A549 (cell line): ENCODE measurements around the gene MUC5AC. TPM values are rescaled to one million over a fixed set of nuclear protein-coding genes. Genes with fewer than 3 reads are reported as not detected.

Source experiments
- ATAC-seq, 2 experiments: fragments of 200-7000 bp in 1 of 2; fragments of >200 bp in 1 of 2; cut with Nextera tagmentation in 1 of 2; cut with Tn5 transposase in 1 of 2; 3 replicates each; pipeline versions ENCODE4 v1.8.0 to v1.9.1; 2018 to 2020; ENCODE audit warnings: mild to moderate bottlenecking in 1 of 2, moderate library complexity in 1 of 2
- CTCF ChIA-PET: fragments of 300-600 bp; sonication (Branson Sonifier 250); formaldehyde crosslinking; extraction: SDS; loops from one replicate; lab custom pipeline; 2021; ENCODE audit warnings: antibody characterized with exemption, inconsistent platforms; lab: Yijun Ruan, JAX
- POLR2A ChIA-PET: fragments of 350-600 bp; formaldehyde crosslinking; extraction: SDS; loops from one replicate; lab custom pipeline; 2021; ENCODE audit warnings: antibody characterized with exemption, inconsistent platforms; lab: Yijun Ruan, JAX
- DNase-seq, 2 experiments: peaks; one replicate each; pipeline versions ENCODE4 v3.0.0 to v3.0.0-alpha.2; 2011 to 2016; ENCODE audit warnings: low read depth in 1 of 2, low spot score in 1 of 2
- FAIRE-seq: peaks from 2 replicates; lab custom pipeline; 2011; peaks lifted over from hg19 to GRCh38; lab: Jason Lieb, UNC
- H3K27ac ChIP-seq, 2 experiments: fragments of >200 bp; sonication (Bioruptor Twin); formaldehyde crosslinking; 3 replicates each; pipeline ENCODE4 v1.5.1; 2016 to 2017
- H3K4me1 ChIP-seq: fragments of >200 bp; sonication (Bioruptor Twin); formaldehyde crosslinking; 3 replicates; pipeline ENCODE4 v1.6.1; 2016
- H3K4me2 ChIP-seq: fragments of >200 bp; sonication (Bioruptor Twin); formaldehyde crosslinking; 3 replicates; pipeline ENCODE4 v1.6.1; 2016
- H3K4me3 ChIP-seq: fragments of >200 bp; sonication (Bioruptor Twin); formaldehyde crosslinking; 3 replicates; pipeline ENCODE4 v1.5.1; 2016
- H3K9me3 ChIP-seq: fragments of >200 bp; sonication (Bioruptor Twin); formaldehyde crosslinking; 3 replicates; pipeline ENCODE4 v1.6.1; 2016
- BHLHE40 ChIP-seq: IDR thresholded peaks from 2 replicates; pipeline ENCODE4 v1.6.1; 2012; ENCODE audit warnings: low read depth, low read length, inconsistent platforms
- CBX8 ChIP-seq: fragments of 200-600 bp; sonication (generic); IDR thresholded peaks from 2 replicates; pipeline ENCODE4 v1.6.1; 2016
- CEBPB ChIP-seq, 2 experiments: fragments of >200 bp in 1 of 2; sonication (Bioruptor Twin) in 1 of 2; formaldehyde crosslinking in 1 of 2; IDR thresholded peaks; 2 replicates each; pipeline ENCODE4 v1.6.1; 2012 to 2016
- EHF ChIP-seq: fragments of 250-450 bp; sonication (Bioruptor Pico); IDR thresholded peaks from 2 replicates; pipeline ENCODE4 v1.5.0; 2020; ENCODE audit warnings: mild to moderate bottlenecking
- EHMT2 ChIP-seq: fragments of 200-600 bp; sonication (generic); IDR thresholded peaks from 2 replicates; pipeline ENCODE4 v1.6.1; 2016; ENCODE audit warnings: antibody characterized with exemption, low read depth, mild to moderate bottlenecking, moderate library complexity
- EP300 ChIP-seq, 2 experiments: fragments of >200 bp; sonication (Bioruptor Twin); formaldehyde crosslinking; IDR thresholded peaks; 2 replicates in 1 of 2; 3 replicates in 1 of 2; pipeline ENCODE4 v1.6.1; 2016 to 2017
- ESRRA ChIP-seq: fragments of 150-350 bp; IDR thresholded peaks from 2 replicates; pipeline ENCODE4 v1.6.1; 2014; ENCODE audit warnings: mild to moderate bottlenecking, low read length, borderline replicate concordance
- FOSB ChIP-seq: fragments of 250-450 bp; sonication (Bioruptor Pico); IDR thresholded peaks from 2 replicates; pipeline ENCODE4 v1.5.0; 2020; ENCODE audit warnings: mild to moderate bottlenecking, moderate library complexity
- HDAC2 ChIP-seq: fragments of 200-600 bp; sonication (generic); IDR thresholded peaks from 2 replicates; pipeline ENCODE4 v1.6.1; 2016
- HEYL ChIP-seq: fragments of 250-450 bp; sonication (Bioruptor Pico); IDR thresholded peaks from 2 replicates; pipeline ENCODE4 v1.8.0; 2021; ENCODE audit warnings: mild to moderate bottlenecking, moderate library complexity
- HOXA7 ChIP-seq: fragments of 250-450 bp; sonication (Bioruptor Pico); IDR thresholded peaks from 2 replicates; pipeline ENCODE4 v1.5.0; 2020; ENCODE audit warnings: mild to moderate bottlenecking, moderate library complexity
- KDM5A ChIP-seq: fragments of 200-600 bp; sonication (generic); IDR thresholded peaks from 2 replicates; pipeline ENCODE4 v1.6.1; 2016; ENCODE audit warnings: antibody characterized with exemption, mild to moderate bottlenecking
- MAFK ChIP-seq: fragments of 450-650 bp; IDR thresholded peaks from 2 replicates; pipeline ENCODE4 v1.6.1; 2014; ENCODE audit not compliant: partially characterized antibody
- NFE2L2 ChIP-seq: fragments of 150-350 bp; conservative IDR thresholded peaks from 2 replicates; pipeline ENCODE4 v1.6.1; 2014; ENCODE audit warnings: low read length
- NPAS2 ChIP-seq: fragments of 250-450 bp; sonication (Bioruptor Pico); IDR thresholded peaks from 2 replicates; pipeline ENCODE4 v1.8.0; 2022; ENCODE audit warnings: mild to moderate bottlenecking, moderate library complexity, borderline replicate concordance
- PHF8 ChIP-seq: fragments of 200-600 bp; sonication (generic); IDR thresholded peaks from 2 replicates; pipeline ENCODE4 v1.6.1; 2016; ENCODE audit warnings: low read depth, mild to moderate bottlenecking, antibody characterized with exemption, moderate library complexity, borderline replicate concordance
- RCOR1 ChIP-seq: fragments of 150-350 bp; IDR thresholded peaks from 2 replicates; pipeline ENCODE4 v1.6.1; 2014; ENCODE audit warnings: antibody characterized with exemption, low read length, low read depth
- RNF2 ChIP-seq: fragments of 200-600 bp; sonication (generic); IDR thresholded peaks from 2 replicates; pipeline ENCODE4 v1.6.1; 2016; ENCODE audit warnings: low read depth, mild to moderate bottlenecking, antibody characterized with exemption, moderate library complexity, borderline replicate concordance
- TFCP2L1 ChIP-seq: fragments of 250-450 bp; sonication (Bioruptor Pico); IDR thresholded peaks from 2 replicates; pipeline ENCODE4 v1.5.0; 2021; ENCODE audit warnings: mild to moderate bottlenecking
- ZFP36 ChIP-seq: fragments of 450-650 bp; IDR thresholded peaks from 2 replicates; pipeline ENCODE4 v1.6.1; 2014; ENCODE audit warnings: borderline replicate concordance; ENCODE audit not compliant: partially characterized antibody
- ZNF302 ChIP-seq: fragments of 250-450 bp; sonication (Bioruptor Pico); IDR thresholded peaks from 2 replicates; pipeline ENCODE4 v1.9.0; 2021; ENCODE audit warnings: inconsistent platforms, mild to moderate bottlenecking, moderate library complexity
- WGBS: methylation state at CpG from one replicate; pipeline ENCODE4 v1.1.6; 2017; ENCODE audit errors: missing lambda C conversion rate; 5-methylcytosine and 5-hydroxymethylcytosine counted together
- polyA plus RNA-seq, 4 experiments: library from polyadenylated mRNA; depleted of rRNA in 3 of 4; stranded (reverse); fragments of >200 nt; fragmentation: RNase III in 1 of 4; extraction: RNeasy Plus Mini Kit Qiagen cat#74134 plus additional on column Dnase treatment in 1 of 4; gene quantifications; 2 replicates in 3 of 4; 3 replicates in 1 of 4; pipeline ENCODE4 v1.2.3, GENCODE V29; 2011 to 2017
- TF ChIP-seq, protein P1 (sequence below): IDR thresholded peaks from 2 replicates; pipeline ENCODE4 v1.6.1; 2012
- TF ChIP-seq, protein P2 (sequence below): IDR thresholded peaks from 2 replicates; pipeline ENCODE4 v1.6.1; 2012
- TF ChIP-seq, protein P3 (sequence below): fragments of >200 bp; sonication (Bioruptor Twin); formaldehyde crosslinking; IDR thresholded peaks from 2 replicates; pipeline ENCODE4 v1.6.1; 2016
- TF ChIP-seq, protein P4 (sequence below): fragments of >200 bp; sonication (Bioruptor Twin); formaldehyde crosslinking; IDR thresholded peaks from 3 replicates; pipeline ENCODE4 v1.5.1; 2016
- TF ChIP-seq, protein P5 (sequence below): fragments of 250-450 bp; sonication (Bioruptor Pico); IDR thresholded peaks from 2 replicates; pipeline ENCODE4 v1.5.0; 2020; ENCODE audit warnings: low read depth, mild to moderate bottlenecking, moderate library complexity

MUC5AC gene
- polyA plus RNA-seq, 2 of the 4 experiments (the other 2 are of a cell fraction): 0.18 to 7.4 TPM

DNA sequence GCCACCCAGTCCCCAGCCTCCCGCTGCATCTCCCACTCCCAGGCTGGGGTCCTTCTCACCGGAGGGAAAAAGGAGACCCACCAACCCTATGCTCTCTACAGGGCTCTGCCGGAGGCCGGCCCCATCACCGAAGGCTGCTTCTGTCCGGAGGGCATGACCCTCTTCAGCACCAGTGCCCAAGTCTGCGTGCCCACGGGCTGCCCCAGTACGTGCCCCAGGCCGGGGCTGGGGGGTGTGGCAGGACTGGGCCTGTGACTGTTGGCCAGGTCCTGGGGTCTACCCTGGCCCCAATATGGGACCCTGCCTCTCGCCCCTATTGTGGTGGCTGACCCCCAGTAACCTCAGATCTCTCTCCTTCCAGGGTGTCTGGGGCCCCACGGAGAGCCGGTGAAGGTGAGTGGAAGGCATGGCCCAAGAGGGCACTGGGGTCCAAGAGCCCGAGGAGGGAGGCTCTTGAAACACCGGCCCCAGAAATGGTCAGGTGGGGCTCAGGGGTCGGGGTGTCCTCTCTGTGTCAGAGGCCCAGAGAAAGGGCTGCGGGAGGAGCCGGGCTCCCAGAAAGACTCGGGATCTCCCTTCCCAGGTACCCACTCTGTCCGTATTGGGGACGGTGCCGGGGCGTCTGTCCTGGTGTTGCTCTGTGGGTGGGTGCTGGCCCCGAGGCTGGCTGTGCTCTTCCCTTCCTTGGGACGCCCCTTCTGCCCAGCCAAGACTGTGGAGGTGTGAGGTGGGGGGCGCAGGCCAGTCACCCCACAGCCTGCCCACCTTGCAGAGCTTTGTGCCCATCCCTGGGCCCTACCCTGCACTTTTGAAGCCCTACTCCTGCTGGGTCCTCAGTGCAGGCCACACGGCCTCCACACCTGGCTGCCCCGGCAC is 39.0 kb downstream of the MUC5AC start:
- TF ChIP-seq HOXA7 (CRISPR knock-in tag): no peak
- TF ChIP-seq CBX8: no peak
- TF ChIP-seq FOSB (CRISPR knock-in tag): no peak
- no peak for TF ChIP-seq HDAC2
- no peak for TF ChIP-seq RNF2
- no peak for TF ChIP-seq EHF (CRISPR knock-in tag)
- no peak for TF ChIP-seq TFCP2L1 (CRISPR knock-in tag)
- TF ChIP-seq NPAS2: no peak
- TF ChIP-seq, protein P1, sequence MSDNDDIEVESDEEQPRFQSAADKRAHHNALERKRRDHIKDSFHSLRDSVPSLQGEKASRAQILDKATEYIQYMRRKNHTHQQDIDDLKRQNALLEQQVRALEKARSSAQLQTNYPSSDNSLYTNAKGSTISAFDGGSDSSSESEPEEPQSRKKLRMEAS: no peak
- TF ChIP-seq, protein P2, sequence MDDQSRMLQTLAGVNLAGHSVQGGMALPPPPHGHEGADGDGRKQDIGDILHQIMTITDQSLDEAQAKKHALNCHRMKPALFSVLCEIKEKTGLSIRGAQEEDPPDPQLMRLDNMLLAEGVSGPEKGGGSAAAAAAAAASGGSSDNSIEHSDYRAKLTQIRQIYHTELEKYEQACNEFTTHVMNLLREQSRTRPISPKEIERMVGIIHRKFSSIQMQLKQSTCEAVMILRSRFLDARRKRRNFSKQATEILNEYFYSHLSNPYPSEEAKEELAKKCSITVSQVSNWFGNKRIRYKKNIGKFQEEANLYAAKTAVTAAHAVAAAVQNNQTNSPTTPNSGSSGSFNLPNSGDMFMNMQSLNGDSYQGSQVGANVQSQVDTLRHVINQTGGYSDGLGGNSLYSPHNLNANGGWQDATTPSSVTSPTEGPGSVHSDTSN: no peak
- TF ChIP-seq KDM5A: no peak
- no peak for TF ChIP-seq ZFP36
- TF ChIP-seq, protein P3, sequence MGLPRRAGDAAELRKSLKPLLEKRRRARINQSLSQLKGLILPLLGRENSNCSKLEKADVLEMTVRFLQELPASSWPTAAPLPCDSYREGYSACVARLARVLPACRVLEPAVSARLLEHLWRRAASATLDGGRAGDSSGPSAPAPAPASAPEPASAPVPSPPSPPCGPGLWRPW: no peak
- no peak for TF ChIP-seq ESRRA
- TF ChIP-seq ZNF302: no peak
- FAIRE-seq (no peak), ATAC-seq (peak in 1 of 2 experiments; percentile 9; a peak in 1 of 6 replicates), DNase-seq (no peak)
- H3K4me1 ChIP-seq: no peaks in the 10 kb centered on the region
- H3K27ac ChIP-seq: no peak overlapping the region
- H3K9me3 ChIP-seq: no peaks in the 10 kb centered on the region
- no peak overlapping the region for H3K4me2 ChIP-seq
- ChIA-PET CTCF (no interaction called here), POLR2A (no interaction called here)
- WGBS: 78% methylated on average over 12 of the region's 28 CpGs
- no peak overlapping the region for H3K4me3 ChIP-seq

DNA sequence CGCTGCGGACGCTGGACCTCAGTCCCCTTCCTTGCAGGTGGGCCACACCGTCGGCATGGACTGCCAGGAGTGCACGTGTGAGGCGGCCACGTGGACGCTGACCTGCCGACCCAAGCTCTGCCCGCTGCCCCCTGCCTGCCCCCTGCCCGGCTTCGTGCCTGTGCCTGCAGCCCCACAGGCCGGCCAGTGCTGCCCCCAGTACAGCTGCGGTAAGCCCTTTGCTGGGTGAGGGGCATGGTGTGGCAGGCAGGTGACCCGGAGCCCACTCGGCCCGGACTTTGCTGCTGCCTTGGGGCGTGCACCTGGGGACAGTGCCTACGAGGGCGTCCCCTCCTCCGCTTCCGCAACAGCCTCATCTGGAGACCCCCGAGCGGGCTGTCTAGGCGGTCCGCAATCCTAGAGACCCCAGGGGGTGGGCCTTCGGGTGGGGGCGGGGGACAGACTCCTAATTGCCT is 39.7 kb downstream of the MUC5AC start:
- CTCF ChIA-PET: no interaction called here

More for the DNA sequence above, 39.7 kb downstream of the MUC5AC start:
- no peak for DNase-seq
- Histone ChIP-seq H3K9me3 (no peaks in the 10 kb centered on the region), H3K4me1 (peaks cover 5% of the 10 kb centered on the region), H3K4me2 (no peak overlapping the region), H3K4me3 (no peak overlapping the region), H3K27ac (no peak overlapping the region)
- TF ChIP-seq, protein P4, sequence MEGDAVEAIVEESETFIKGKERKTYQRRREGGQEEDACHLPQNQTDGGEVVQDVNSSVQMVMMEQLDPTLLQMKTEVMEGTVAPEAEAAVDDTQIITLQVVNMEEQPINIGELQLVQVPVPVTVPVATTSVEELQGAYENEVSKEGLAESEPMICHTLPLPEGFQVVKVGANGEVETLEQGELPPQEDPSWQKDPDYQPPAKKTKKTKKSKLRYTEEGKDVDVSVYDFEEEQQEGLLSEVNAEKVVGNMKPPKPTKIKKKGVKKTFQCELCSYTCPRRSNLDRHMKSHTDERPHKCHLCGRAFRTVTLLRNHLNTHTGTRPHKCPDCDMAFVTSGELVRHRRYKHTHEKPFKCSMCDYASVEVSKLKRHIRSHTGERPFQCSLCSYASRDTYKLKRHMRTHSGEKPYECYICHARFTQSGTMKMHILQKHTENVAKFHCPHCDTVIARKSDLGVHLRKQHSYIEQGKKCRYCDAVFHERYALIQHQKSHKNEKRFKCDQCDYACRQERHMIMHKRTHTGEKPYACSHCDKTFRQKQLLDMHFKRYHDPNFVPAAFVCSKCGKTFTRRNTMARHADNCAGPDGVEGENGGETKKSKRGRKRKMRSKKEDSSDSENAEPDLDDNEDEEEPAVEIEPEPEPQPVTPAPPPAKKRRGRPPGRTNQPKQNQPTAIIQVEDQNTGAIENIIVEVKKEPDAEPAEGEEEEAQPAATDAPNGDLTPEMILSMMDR: no peak
- TF ChIP-seq RCOR1: no peak
- TF ChIP-seq CBX8: no peak
- TF ChIP-seq CEBPB (IDR thresholded peaks at IDR 0.05): no peak
- TF ChIP-seq HOXA7 (CRISPR knock-in tag): no peak
- TF ChIP-seq, protein P3: no peak
- TF ChIP-seq, protein P5, sequence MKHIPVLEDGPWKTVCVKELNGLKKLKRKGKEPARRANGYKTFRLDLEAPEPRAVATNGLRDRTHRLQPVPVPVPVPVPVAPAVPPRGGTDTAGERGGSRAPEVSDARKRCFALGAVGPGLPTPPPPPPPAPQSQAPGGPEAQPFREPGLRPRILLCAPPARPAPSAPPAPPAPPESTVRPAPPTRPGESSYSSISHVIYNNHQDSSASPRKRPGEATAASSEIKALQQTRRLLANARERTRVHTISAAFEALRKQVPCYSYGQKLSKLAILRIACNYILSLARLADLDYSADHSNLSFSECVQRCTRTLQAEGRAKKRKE: no peak
- TF ChIP-seq HEYL (CRISPR knock-in tag): no peak
- no peak for TF ChIP-seq MAFK
- TF ChIP-seq EHMT2: no peak
- TF ChIP-seq BHLHE40: no peak
- TF ChIP-seq EP300 (IDR thresholded peaks at IDR 0.05): no peak
- TF ChIP-seq KDM5A: no peak
- TF ChIP-seq FOSB (CRISPR knock-in tag): no peak
- no peak for TF ChIP-seq ZNF302
- TF ChIP-seq PHF8: no peak
- TF ChIP-seq NFE2L2: no peak
- no peak for FAIRE-seq
- POLR2A ChIA-PET: no interaction called here
- 89% methylated on average over 18 of the region's 29 CpGs for WGBS
- ATAC-seq: no peak
